CD4-positive, alpha-beta T cell treated with Interleukin-21 for 1 hour (primary cell): Measurements from ENCODE around the gene ZNF804A.
"Not testable (repeated sequence)": the region's sequence is repeated elsewhere in the genome, so short reads cannot be mapped to it uniquely, and the experiment has no call there.

Source experiments
- DNase-seq: peaks from one replicate; pipeline ENCODE4 v3.0.0-alpha.2; 2020

ZNF804A gene

DNA sequence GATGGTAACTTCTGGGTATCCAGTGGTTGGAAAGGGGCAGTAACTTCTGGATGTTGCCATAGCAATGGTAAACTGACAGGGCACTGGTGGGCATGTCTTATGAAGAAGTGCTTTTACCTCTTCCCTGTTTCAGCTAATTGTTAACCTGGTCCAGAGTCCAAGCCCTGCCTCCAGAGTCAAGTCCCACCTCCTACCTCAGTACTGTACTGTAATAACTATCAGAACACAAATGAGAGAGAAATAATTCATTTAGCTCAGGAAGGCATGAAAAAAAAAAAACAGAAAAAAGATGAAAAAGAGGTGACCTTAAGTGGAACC, 237.0 kb downstream of the ZNF804A start:
- no peak for DNase-seq

DNA sequence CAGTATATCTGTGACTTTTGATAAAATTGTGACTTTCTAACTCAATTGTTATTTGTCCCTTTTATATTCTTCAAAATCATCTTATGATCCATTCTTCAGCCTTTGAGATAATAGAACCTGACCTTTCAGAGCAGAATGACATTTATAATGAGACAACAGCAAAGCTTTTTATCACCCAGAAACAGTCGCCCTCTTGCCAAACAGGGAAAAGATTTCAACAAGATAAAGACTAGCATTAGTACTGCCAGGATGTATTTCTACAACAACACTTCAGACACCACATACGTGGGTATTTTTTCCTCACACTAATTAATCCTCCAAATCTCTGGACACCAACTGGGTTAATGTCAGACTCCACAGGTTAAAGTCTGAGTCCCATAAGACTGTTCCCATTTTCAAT, 249.0 kb downstream of the ZNF804A start:
- DNase-seq, result no peak

DNA sequence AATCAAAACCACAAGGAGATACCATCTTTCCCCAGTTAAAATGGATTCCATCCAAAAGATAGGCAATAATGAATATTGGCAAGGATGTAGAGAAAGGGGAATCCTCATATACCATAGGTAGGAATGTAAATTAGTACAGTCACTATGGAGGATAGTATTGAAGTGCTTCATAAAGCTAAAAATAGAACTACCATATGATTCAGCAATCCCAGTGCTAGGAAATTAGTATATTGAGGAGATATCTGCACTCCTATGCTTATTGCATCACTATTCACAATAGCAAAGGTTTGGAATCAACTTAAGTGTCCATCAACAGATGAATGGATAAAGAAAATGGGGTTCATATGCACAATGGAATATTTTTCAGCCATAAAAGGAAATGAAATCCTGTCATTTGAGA, 251.2 kb downstream of the ZNF804A start:
- no peak for DNase-seq

DNA sequence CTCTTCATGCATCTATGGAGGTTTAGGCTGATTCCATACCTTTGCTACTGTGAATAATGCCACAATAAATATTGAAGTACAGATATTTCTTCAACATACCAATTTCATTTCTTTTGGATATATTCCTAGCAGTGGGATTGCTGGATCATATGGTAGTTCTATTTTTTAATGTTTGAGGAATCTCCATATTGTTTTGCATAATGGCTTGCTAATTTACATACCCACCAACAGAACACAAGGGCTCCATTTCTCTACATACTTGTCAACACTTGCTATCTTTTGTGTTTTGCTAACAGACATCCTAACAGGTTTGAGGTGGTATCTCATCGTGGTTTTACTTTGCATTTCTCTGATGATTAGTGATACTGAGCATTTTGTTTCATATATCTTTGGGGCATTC, 253.2 kb downstream of the ZNF804A start:
- no peak for DNase-seq

DNA sequence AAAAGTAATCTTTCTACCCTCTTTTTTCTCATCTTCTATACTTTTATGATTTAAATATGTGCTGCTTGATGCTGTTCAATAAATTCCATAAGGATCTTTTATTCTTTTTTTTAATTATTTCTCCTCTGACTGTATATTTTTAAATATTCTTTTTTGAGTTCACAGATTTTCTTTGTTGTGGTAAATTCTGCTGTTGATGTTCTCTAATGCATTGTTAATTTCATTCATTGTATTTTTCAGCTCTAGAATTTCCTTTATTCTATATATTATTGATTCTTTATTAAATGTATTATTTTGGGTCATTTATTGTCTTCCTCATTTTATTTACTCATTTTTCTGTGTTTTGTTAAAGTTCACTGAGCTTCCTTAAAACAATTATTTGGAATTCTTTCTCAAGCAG, 260.9 kb downstream of the ZNF804A start:
- DNase-seq, result no peak

DNA sequence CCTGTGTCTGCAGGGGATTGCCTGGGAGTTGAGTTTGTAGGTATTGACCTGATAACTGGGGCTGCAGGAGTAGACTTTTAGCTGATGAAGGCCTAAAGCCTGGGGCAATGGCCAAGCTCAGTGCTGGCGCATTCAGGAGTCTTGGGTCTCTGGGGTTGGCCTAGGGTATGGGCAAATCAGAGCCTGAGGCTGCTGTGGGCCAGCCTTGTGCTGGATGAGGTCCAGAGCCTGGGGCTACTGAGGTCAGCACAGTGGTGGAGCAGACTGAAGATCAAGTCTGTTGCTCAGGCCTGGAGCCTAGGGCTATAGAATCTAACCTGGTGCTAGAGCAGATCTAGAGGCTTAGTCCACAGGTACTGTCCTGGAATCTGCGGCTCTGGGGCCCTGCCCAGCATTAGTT, 262.4 kb downstream of the ZNF804A start:
- no peak for DNase-seq

DNA sequence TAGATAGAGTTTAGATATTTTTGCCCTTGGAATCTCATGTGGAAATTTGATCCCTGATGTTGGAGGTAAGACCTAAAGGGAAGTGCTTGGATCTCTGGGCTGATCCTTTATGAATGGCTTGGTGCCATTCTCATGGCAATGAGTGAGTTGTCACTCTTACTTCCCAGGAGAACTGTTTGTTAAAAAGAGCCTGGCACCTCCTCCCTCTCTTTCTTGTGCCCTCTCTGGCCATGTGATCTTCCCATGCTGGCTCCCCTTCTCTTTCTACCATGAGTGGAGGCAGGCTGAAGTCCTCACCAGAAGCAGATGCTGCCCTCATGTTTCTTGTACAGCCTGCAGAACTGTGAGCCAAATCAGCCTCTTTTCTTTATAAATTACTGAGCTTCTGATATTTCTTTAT, 276.9 kb downstream of the ZNF804A start:
- DNase-seq, result no peak

DNA sequence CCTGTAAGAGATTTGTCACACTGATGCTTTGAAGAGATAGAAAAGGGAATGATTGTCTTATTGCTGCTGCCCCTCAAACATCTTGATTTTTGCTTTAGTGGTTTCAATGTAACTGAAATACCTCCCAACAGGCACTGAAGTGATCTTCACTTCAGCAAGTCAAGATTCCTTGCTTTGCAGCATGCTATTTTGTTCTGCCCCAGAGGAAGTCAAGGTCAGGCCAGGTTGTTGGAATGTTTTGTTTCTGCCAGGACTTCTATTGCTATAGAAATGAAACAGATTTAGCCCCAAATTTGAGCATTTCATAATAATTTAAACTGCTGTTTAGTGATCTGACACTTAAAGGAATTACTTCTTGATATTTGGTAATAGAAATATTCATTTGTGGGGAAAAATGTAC, 277.6 kb downstream of the ZNF804A start:
- no peak for DNase-seq

DNA sequence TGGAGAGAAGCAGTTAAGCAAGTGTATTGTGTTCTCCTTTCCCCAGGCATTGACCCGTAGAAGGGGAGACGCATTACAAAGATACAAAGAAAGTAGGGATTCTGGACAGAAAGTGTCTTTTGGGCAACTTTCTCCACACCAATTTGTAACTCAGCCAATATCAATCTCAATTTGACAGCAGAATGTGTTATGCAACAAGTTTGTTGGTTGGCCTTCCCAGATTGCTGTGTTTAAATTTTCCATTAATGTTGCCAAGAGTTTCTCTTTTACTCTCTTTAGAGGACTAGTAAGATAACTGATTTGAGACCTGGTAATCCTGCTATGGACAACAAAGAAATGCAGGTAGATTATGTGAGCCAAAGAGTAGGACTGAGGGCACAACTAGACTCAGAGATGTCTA, 279.6 kb downstream of the ZNF804A start:
- no peak for DNase-seq

DNA sequence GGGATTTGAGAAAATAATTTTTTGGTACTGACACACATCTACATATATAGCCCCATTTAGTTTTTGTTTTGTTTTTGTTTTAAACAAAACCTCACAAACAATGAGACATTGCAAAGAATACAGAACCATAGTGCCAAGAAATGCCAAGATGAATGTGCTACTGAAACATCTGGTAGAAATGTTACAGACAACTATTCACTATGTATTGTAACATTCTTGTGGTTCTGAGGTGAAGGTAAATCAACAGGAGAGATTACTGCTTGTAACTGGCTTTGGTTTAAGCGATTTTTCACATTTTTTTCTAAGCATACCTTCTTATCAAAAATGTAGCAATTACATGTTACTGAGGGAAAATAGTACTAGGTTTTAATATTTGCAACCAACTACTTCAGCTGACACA, 281.3 kb downstream of the ZNF804A start:
- no peak for DNase-seq

DNA sequence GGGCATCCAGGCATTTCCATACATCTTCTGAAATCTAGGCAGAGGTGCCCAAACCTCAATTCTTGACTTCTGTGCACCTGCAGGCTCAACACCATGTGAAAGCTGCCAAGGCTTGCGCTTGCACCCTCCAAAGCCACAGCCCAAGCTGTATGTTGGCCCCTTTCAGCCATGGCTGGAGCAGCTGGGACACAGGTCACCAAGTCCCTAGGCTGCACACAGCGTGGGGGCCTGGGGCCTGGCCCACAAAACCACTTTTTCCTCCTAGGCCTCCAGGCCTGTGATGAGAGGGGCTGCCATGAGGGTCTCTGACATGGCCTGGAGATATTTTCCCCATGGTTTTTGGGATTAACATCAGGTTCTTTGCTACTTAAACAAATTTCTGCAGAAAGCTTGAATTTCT, 288.3 kb downstream of the ZNF804A start:
- DNase-seq, result not testable (repeated sequence)

DNA sequence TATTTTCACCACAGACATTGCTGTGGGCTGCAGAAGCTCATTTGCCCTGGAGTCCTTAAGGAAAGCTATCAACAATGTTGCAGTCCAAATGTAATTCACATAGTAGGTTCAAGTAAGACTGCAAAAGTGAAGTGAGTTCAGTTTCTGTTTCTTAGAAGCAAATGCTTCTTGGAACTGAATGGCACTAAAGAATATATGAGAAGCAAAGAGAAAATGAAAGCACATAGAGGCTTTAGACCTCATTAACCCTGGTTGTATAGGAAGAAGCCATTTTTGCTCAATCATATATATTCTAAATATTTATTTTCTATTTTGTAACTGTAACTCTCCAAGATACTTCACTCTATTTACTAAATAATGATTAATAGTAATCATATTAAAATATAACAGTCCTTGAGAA, 292.0 kb downstream of the ZNF804A start:
- DNase-seq, result no peak

DNA sequence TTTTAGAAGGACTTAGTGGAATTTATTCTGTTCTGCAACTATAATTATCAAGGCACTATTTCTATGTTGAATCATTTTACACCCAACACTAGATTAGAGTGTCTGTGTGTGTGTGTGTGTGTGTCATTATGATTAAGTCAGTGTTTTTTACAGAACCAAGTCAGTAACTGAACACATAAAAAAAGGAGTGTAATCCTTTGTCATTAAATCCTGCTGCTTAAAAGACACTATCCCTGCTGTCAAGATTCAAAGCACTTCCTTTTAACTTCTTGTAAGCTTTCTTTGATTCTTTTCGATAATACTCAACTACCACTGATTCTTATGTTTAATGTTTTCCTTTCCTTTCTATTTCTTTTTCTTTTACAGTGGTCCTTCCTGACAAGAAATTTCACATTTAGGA, 306.7 kb downstream of the ZNF804A start:
- no peak for DNase-seq

DNA sequence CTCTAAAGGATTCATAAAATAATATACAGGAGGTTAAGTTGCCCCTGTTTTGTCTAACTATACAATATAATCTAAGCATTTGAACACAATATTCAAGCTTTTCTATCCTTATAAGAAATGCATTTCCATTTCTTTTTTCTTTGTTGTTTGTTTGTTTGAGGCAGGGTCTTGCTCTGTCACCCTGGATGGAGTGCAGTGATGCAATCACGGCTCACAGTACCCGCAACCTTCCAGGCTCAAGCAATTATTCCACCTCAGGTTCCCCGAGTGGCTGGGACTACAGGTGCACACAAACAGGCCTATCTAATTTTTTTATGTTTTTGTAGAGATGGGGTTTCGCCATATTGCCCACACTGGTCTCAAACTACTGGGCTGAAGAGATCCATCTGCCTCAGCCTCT, 307.8 kb downstream of the ZNF804A start:
- no peak for DNase-seq

DNA sequence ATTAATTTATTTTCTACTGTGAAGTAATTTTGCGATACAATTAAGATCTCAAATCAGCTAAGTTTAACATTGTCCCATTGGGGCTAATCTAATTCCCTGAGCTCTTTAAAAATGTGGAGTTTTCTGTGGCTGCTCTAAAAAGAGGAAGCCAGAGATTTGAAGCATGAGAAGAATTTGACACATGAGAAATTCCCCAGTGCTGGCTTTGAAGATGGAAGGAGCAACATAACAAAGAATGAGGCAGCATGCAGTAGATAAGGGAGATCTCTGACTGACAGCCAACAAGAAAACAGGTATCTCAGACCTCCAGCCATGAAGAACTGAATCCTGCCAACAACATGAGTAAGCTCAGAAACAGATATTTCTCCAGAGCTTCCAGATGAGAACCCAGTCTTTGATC, 308.4 kb downstream of the ZNF804A start:
- no peak for DNase-seq

DNA sequence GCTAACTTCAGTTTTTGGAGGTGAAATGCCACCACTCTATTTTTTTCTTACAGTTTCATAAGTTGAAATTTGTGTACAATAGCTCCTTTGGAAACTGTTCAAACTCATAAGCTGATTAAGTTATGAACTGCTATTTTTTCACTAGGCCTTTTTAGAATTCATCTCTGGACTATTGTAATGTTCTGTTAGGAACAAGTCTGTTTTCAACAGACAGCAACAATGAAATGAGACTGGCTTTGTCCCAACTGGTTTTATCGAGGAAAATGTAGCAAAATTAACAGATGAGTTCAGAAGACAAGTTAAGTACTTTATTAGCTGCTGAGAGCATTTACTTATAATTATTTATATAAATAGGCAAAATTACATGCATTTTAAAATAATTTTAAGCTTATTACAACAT, 310.6 kb downstream of the ZNF804A start:
- no peak for DNase-seq

DNA sequence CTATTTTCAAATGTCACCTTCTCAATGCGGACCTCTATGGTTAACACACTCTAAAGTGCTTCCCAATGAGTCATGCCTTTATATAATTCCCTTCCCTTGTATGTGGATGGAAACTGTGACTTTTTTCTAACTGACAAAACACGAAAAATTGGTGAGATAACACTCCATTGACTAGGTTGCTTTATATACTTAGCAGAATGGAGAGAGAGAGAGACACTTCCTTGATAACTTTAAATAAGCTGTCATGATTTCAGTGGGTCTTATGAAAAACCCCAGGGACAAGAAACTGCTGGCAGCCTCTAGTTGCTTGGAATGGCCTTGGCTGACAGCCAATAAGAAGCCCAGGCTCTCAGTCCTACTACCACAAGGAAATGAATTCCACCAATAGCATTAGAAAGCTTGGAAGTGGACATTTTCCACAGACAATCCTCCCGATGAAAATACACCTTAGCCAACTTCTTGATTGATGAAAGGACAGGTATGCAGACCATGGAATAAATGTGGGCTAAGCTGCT, 322.2 kb downstream of the ZNF804A start:
- no peak for DNase-seq

DNA sequence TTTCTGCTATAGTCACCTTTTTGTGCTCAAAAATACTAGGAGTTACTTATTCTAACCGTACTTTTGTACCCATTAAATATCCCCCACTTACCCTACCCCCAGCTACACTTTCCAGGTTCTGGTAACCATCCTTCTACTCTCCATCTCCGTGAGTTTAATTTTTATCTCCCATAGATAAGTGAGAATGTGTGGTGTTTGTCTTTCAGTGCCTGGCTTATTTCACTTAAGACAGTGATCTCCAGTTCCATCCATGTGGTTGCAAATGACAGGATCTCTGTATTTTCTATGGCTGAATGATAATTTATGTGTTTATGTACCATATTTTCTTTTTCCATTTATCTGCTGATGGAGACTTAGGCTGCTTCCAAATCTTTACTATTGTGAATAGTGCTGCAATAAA, 323.3 kb downstream of the ZNF804A start:
- no peak for DNase-seq

DNA sequence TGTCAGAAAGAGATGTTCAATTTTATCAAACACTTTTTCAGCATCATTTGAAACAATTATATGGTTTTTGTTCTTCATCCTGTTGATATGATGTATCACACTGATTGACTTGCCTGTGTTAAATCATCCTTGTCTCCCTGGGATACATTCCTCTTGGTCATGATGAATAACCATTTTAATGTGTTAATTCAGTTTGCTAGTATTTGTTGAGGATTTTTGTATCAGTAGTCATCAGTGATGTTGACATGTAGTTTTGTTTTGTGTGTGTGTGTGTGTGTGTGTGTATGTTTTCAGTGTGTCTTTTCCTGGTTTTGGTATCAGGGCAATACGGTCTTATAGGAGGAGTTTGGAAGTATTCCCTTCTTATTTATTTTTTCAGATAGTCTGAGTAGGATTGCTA, 325.4 kb downstream of the ZNF804A start:
- DNase-seq, result no peak

DNA sequence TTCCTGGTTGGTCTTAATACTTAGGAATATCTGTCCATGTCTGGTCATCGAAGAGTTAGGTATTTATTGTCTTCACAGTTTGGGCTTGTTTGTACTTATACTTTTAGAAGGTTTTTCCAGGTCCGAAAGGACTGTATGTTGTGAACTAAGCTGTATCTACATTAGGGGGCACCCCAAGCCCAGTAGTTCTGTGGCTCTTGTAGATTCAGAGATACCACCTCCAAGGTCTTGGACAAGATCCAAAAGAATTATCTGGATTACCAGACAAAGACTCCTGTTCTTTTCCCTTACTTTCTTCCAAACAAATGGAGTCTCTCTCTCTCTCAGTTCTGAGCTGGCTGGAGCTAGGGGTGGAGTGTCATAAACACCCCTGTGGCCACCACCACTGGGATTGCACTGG, 328.7 kb downstream of the ZNF804A start:
- no peak for DNase-seq

DNA sequence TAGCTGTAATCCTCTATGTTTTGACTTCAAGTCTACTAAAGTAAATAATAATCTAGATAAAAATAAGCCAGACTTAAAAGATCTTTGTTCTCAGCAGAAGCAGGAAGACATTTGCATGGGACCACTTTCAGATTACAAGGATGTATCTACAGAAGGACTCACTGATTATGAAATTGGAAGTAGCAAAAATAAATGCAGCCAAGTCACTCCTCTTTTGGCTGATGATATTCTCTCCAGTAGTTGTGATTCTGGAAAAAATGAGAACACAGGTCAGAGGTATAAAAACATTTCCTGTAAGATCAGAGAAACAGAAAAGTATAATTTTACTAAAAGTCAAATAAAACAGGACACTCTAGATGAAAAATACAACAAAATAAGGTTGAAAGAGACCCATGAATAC, 338.4 kb downstream of the ZNF804A start:
- no peak for DNase-seq

DNA sequence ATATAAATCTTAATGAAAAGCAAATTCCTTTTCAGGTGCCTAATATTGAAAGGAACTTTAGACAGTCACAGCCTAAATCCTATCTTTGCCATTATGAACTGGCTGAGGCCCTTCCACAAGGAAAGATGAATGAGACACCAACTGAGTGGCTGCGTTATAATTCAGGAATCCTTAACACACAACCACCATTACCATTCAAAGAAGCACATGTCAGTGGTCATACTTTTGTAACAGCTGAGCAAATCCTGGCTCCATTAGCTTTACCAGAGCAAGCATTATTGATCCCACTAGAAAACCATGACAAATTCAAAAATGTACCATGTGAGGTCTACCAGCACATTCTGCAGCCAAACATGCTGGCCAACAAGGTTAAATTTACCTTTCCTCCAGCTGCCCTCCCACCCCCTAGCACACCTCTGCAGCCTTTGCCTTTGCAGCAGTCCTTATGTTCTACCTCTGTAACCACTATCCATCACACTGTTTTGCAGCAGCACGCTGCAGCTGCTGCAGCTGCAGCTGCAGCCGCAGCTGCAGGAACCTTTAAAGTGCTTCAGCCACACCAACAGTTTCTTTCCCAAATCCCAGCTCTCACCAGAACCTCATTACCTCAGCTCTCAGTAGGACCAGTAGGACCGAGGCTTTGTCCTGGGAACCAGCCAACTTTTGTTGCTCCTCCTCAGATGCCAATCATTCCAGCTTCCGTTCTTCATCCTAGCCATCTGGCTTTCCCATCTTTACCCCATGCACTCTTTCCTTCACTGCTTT, 340.1 kb downstream of the ZNF804A start:
- no peak for DNase-seq

DNA sequence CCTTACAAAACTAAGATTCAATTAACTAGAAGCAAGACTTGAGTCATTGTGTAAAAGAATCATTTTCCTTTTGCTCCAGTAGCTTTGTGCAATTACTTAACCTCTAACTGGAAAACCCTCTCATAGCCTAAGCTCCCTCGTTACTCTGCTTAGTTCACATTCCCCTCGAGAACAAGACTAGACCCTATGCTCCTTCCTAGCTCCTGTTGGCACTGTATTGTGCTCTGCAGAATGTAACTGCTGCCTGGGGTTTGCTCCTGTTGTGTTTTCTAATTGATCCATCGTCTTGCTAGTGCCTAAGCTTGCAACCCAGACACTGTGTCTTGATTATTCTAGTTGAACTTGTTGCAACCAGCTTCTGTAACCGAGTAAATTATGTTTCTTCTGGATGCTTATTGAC, 347.0 kb downstream of the ZNF804A start:
- no peak for DNase-seq

DNA sequence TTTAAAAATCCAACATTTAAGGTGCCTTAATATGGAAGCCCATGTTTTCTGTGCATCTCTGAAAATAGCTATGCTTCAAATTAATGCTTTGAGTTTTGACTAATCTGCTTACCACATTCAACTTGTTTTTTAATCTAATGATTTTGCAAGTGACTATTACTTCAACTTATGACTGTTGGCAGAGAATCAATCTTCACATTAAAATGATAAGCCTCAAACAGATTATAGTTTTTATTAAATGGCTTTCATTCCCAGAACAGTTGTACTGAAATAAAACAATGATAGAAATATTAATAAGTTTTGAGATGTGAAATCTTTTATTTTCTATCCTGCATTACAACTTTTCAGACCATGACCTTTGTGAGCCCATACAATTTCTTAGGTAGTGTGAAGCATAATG, 347.5 kb downstream of the ZNF804A start:
- no peak for DNase-seq

DNA sequence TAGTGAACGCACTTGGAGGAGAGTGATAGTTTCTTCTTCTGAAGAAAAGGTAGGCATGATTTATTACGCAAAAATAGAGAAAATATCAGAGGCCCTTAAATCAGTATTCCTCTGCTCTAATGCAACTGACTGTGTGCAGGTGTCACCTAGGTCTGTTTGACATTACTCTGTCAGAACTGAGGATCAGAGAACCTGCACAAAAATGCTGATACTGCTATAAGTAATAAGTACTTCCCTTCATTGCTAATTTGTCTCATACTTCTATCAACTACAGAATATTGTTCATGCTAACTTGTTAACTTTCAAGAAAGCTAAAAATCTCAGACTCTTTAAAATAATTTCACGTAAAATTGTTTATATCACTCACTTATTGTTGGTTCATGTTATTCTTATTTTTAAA, 358.5 kb downstream of the ZNF804A start:
- no peak for DNase-seq
